Ammon's horn (tissue), 1 donor: ENCODE measurements around the gene USP25.
"Not testable (repeated sequence)": the region's sequence is repeated elsewhere in the genome, so short reads cannot be mapped to it uniquely, and the experiment has no call there.

Source experiments
- DNase-seq: peaks from one replicate; pipeline ENCODE4 v3.0.0-alpha.2; 2016; ENCODE audit warnings: low spot score

Gene USP25

GRCh38 chr21:15732290-15732995, 2.7 kb downstream of the USP25 start:
- DNase-seq: no peak

- no peak for DNase-seq
Measured at GRCh38 chr21:15732996-15733329, 3.2 kb downstream of the USP25 start.

GRCh38 chr21:15735409-15735808, 5.6 kb downstream of the USP25 start:
- DNase-seq: no peak

- DNase-seq: not testable (repeated sequence)
Measured at GRCh38 chr21:15735931-15736330, 6.1 kb downstream of the USP25 start.

GRCh38 chr21:15738779-15739178, 9.0 kb downstream of the USP25 start:
- DNase-seq: not testable (repeated sequence)

GRCh38 chr21:15740383-15740782, 10.6 kb downstream of the USP25 start:
- no peak for DNase-seq

- no peak for DNase-seq
Measured at GRCh38 chr21:15741510-15741909, 11.7 kb downstream of the USP25 start.

GRCh38 chr21:15742052-15742670, 12.4 kb downstream of the USP25 start:
- no peak for DNase-seq

- no peak for DNase-seq
Measured at GRCh38 chr21:15742694-15743093, 12.9 kb downstream of the USP25 start.

GRCh38 chr21:15743593-15743992, 13.8 kb downstream of the USP25 start:
- DNase-seq: no peak

- DNase-seq: no peak
Measured at GRCh38 chr21:15744926-15745325, 15.1 kb downstream of the USP25 start.

GRCh38 chr21:15748586-15748985, 18.8 kb downstream of the USP25 start:
- DNase-seq: no peak

GRCh38 chr21:15749082-15749860, 19.5 kb downstream of the USP25 start:
- no peak for DNase-seq

- no peak for DNase-seq
Measured at GRCh38 chr21:15749861-15750159, 20.0 kb downstream of the USP25 start.

- DNase-seq: no peak
Measured at GRCh38 chr21:15751037-15751436, 21.3 kb downstream of the USP25 start.

GRCh38 chr21:15751546-15751945, 21.8 kb downstream of the USP25 start:
- no peak for DNase-seq

GRCh38 chr21:15752763-15753407, 23.1 kb downstream of the USP25 start:
- DNase-seq: no peak

GRCh38 chr21:15753741-15754140, 24.0 kb downstream of the USP25 start:
- no peak for DNase-seq

- DNase-seq: no peak
Measured at GRCh38 chr21:15754640-15755039, 24.9 kb downstream of the USP25 start.

GRCh38 chr21:15755125-15755524, 25.3 kb downstream of the USP25 start:
- no peak for DNase-seq

GRCh38 chr21:15759469-15759868, 29.7 kb downstream of the USP25 start:
- DNase-seq: no peak

- DNase-seq: no peak
Measured at GRCh38 chr21:15761507-15762100, 31.8 kb downstream of the USP25 start.

- DNase-seq: no peak
Measured at GRCh38 chr21:15763359-15763758, 33.6 kb downstream of the USP25 start.
